ENCODE data around the gene ASTN2.

Gene ASTN2

DNA sequence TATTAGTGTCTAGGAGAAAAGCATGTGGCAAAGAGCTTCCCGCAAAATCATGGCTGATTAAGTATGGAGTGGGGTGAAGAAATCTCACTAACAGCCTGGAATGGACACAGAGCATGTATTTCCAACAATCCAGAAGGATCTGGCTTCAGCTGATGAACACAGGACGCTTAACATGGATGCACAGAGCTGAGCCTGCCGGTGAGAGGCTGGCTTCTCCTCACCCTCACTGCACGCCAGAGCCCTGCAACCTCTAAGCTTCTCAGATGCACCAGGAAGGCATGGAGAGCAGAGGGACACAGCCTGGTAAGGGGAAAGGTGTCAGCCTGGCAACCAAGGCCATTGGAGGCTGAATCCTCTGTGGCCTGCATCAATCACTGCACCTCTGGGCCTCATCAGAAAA, 429.3 kb downstream of the ASTN2 start:
- H3K4me1 Mint-ChIP-seq, result no peaks in the 10 kb centered on the region
- no peak overlapping the region for H3K27ac Mint-ChIP-seq
- no peaks in the 10 kb centered on the region for H3K36me3 Mint-ChIP-seq
- peaks cover 2% of the 10 kb centered on the region for H3K27me3 Mint-ChIP-seq
- peaks cover 5% of the 10 kb centered on the region for H3K9me3 Mint-ChIP-seq
- no peak overlapping the region for H3K4me3 Mint-ChIP-seq

DNA sequence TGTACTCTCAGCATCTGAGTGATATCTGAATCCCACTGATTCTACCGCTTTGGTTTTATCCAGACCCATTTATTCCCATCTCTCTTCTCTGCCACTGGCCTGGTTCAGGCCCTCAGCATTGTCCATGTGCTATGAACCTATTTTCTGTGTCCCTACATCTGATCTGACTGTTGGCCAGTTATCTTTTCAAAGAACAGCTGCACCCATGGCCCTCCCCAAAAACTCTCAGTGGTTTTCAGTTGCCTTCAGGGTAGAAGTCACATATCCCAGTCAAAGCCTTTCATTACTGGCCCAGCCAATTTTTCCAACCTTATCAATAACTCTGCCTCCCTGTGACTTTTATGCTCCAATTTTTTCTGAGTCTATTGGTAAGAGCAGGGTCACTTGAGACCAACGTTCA, 430.7 kb downstream of the ASTN2 start:
- H3K27ac Mint-ChIP-seq, result no peak overlapping the region
- no peaks in the 10 kb centered on the region for H3K9me3 Mint-ChIP-seq
- no peak overlapping the region for H3K4me3 Mint-ChIP-seq
- no peaks in the 10 kb centered on the region for H3K27me3 Mint-ChIP-seq
- H3K4me1 Mint-ChIP-seq, result no peaks in the 10 kb centered on the region
- no peaks in the 10 kb centered on the region for H3K36me3 Mint-ChIP-seq

DNA sequence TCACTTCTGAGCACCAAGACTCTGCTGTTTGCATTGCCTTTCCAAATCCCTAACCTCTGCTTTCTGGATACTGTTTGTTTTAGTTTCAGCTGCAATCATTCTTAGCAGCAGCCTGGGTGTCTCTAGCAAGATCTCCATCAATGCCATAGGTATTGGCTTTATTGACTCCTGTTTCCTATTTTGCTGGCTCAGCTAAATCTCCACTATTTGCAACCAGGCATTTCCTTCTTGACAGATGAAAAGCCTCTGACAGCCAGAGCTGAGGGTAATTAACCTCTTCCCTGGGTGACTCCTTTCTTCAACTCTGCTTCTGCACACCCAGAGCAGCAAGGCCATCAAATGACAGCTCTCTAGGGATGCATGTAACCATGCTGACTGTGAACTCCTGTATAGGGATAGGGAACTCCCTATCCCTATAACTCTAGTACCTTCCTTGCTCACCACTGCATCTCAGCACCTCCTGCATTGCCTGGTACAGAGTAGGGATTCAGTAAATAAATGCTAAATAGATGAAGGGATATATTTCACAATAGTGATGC, 434.2 kb downstream of the ASTN2 start:
- Mint-ChIP-seq H3K4me3 (no peak overlapping the region), H3K4me1 (no peaks in the 10 kb centered on the region), H3K9me3 (no peaks in the 10 kb centered on the region)

DNA sequence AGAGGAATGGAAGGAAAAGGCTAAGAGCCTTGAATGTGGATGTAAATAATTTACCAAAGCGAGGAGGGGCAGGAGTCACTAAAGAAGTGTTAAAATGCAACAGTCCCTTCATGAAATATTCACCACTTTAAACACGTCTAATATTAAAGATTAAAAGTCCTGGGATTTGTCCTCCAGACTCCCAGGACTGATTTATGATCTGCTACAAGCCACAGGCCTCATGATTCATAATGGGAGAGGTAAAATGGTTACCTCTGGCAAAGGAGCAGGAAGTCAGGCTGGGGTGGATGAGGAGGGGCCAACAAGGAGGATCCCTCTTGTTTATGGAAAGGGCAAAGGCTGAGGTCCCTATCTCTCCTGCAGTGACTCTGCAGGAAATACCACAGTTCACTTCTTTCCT, 435.4 kb downstream of the ASTN2 start:
- Mint-ChIP-seq H3K36me3 (no peaks in the 10 kb centered on the region), H3K4me1 (no peaks in the 10 kb centered on the region), H3K9me3 (no peaks in the 10 kb centered on the region), H3K27me3 (peaks cover 2% of the 10 kb centered on the region), H3K27ac (no peak overlapping the region), H3K4me3 (no peak overlapping the region)

More for the DNA sequence above, 434.2 kb downstream of the ASTN2 start:
- peaks cover 2% of the 10 kb centered on the region for H3K27me3 Mint-ChIP-seq
- H3K36me3 Mint-ChIP-seq, result no peaks in the 10 kb centered on the region
- H3K27ac Mint-ChIP-seq, result no peak overlapping the region

DNA sequence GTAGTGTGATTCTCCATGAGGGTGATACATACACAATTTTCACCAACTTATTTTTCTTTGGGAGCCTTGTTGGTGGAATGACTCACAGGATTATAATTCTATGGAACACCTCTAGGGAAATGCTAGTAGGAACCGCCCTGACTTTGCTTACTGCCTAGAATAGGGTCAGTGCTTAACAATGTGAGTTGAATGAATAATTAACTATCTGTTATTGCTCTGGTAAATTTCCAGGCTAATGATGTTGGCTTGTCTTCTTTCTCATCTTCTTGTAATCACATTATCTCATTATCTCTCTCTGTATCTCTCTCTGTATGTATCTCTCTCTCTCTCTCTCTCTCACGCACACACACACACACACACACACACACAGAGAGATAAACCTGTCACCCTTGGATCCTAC, 436.7 kb downstream of the ASTN2 start:
- Mint-ChIP-seq H3K36me3 (no peaks in the 10 kb centered on the region), H3K4me3 (no peak overlapping the region), H3K27ac (no peak overlapping the region), H3K27me3 (peaks cover 2% of the 10 kb centered on the region), H3K4me1 (no peaks in the 10 kb centered on the region), H3K9me3 (no peaks in the 10 kb centered on the region)

DNA sequence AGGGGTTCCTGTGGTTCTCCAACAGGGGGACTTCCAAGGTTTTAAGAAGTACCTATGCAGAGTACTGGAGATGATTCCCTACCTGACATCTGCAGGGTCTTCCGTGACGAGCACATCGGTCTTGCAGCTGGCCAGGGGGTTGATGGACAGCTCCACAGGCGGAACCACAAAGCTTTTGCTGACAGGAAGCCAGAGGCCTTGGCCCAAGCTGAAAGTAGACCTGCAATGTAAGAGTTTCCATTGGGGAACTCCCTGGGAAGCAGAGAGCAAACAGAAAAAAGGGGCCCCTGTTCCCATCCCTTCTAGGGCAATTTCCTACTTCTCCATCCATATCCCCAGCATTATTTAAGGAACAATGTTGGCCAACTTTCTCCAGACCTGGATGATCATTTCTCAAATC, 439.7 kb downstream of the ASTN2 start:
- no peaks in the 10 kb centered on the region for H3K4me1 Mint-ChIP-seq
- no peaks in the 10 kb centered on the region for H3K9me3 Mint-ChIP-seq
- no peaks in the 10 kb centered on the region for H3K36me3 Mint-ChIP-seq

DNA sequence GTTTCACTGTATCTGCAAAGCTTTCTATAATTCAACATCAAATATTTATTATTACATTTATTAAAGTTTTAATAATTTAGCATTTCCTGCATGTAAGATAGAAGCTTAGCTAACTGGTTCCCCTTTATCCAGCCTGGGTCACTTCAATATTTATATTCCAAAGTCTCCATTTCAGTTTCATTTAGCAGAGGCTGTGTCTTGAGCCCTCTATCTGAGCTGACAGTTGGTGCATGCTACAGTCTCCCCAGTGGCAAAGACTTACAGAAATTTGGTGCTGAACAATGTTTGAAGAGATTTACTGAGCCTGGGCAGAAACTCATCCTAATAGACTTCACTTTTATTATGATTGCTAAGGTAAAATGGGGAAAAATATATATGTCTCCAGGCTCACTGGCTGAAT, 448.7 kb downstream of the ASTN2 start:
- Mint-ChIP-seq H3K36me3 (no peaks in the 10 kb centered on the region), H3K4me3 (no peak overlapping the region), H3K27ac (no peak overlapping the region), H3K27me3 (peaks cover 3% of the 10 kb centered on the region), H3K4me1 (no peaks in the 10 kb centered on the region), H3K9me3 (peaks cover 9% of the 10 kb centered on the region)

More for the DNA sequence above, 439.7 kb downstream of the ASTN2 start:
- Mint-ChIP-seq H3K27ac (no peak overlapping the region), H3K27me3 (peaks cover 2% of the 10 kb centered on the region), H3K4me3 (no peak overlapping the region)

DNA sequence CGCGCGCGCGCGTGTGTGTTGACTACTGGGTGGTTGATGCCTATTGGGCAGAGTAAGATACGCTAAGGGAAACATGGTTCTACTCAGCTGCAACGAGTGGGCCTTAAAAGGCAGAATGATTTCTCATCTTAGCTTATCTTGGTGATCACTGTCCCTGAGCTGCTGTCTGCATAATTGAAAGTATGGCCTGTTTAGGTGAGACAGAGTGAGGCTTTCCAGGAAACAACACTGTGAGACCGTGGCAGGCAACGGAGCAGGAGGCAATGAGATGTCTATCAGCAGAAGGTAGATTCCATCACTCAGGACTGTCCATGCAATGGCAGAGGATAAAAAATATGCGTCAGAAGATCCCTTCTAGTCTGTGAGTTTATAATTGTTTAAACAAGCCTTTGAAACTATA, 450.6 kb downstream of the ASTN2 start:
- Mint-ChIP-seq H3K27me3 (peaks cover 3% of the 10 kb centered on the region), H3K4me1 (no peaks in the 10 kb centered on the region), H3K4me3 (no peak overlapping the region), H3K27ac (no peak overlapping the region), H3K36me3 (no peaks in the 10 kb centered on the region), H3K9me3 (peaks cover 9% of the 10 kb centered on the region)

DNA sequence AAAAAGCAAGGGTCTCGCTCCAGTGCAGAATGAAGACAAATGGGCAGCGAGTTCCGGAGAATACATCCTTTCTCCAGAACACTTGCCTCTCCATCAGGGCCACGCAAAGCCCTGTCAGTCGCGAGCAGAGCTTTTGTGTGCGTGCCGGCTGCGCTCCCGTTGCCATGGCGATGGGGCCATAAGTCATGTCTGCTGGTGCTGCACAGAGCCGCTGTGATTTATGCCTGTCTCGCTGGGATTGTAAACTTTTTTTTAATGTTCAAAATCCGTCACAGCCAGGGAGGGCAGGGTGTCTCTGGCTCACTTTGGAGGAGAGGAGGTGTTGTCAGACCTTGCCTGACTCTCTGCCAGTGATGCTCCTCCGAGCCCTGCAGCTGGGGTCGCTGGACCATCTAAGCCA, 455.0 kb downstream of the ASTN2 start:
- H3K4me1 Mint-ChIP-seq, result no peaks in the 10 kb centered on the region

DNA sequence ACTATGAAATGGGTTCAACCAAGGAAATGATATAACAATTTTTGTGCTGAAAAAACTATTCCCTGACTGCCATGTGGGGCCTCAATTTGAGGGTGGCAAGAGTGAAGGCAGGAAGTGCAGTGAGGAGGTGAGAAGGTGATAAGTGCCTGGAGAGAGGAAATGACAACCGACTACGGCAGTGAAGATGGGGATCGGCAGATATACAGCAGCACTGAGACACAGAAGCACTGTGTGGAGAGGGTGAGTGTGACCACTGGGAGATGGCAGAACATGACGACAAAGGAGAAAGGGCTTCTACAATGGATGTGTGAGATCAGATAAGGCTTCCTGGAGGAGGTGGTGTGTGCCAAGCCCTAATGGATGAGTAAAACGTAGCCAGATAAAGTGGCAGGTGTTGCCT, 456.0 kb downstream of the ASTN2 start:
- Mint-ChIP-seq H3K27ac (peak overlapping the region; percentile 44), H3K4me1 (no peaks in the 10 kb centered on the region), H3K9me3 (peaks cover 4% of the 10 kb centered on the region), H3K4me3 (no peak overlapping the region), H3K36me3 (no peaks in the 10 kb centered on the region), H3K27me3 (peaks cover 2% of the 10 kb centered on the region)

More for the DNA sequence above, 455.0 kb downstream of the ASTN2 start:
- no peak overlapping the region for H3K27ac Mint-ChIP-seq
- H3K27me3 Mint-ChIP-seq, result peaks cover 3% of the 10 kb centered on the region
- H3K36me3 Mint-ChIP-seq, result no peaks in the 10 kb centered on the region
- peaks cover 4% of the 10 kb centered on the region for H3K9me3 Mint-ChIP-seq
- no peak overlapping the region for H3K4me3 Mint-ChIP-seq

DNA sequence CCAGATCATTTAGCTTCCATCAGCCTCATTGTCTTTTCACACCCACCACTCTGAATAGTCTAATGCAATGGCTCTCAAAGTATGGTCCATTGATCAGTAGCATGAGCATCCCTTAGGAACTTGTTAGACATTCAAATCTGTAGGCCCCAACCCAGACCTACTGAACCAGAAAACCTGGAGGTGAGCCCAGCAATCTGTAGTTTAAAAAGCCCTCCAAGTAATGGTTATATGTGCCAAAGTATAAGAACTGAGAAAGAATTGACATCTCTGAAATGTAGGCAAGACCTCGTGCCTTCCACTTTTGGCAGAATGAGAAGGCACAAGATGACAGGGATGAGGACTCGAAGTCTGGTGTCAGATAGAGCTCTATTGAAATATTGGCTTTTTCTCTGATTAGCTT, 460.1 kb downstream of the ASTN2 start:
- H3K4me1 Mint-ChIP-seq, result no peaks in the 10 kb centered on the region
- no peak overlapping the region for H3K27ac Mint-ChIP-seq
- no peaks in the 10 kb centered on the region for H3K9me3 Mint-ChIP-seq
- no peaks in the 10 kb centered on the region for H3K36me3 Mint-ChIP-seq
- no peaks in the 10 kb centered on the region for H3K27me3 Mint-ChIP-seq
- H3K4me3 Mint-ChIP-seq, result no peak overlapping the region

DNA sequence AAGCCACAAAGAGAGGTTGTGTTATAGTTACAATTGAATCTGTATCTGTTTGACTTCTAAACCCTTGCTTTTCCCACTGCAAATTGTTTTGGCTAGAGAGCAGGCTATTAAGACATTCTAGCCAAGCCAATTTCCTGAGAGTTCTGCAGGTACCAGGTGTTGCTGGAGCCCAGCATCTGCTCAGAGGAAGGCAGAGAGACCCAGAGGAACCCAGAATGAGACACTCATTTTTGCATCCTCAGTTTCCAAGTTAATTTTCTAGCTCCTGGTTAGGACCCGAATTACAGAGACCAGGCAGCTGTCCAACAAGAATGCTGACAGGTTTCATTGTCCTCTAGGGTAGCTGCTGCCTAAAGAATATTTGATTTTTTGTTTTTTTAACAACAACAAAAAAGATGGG, 461.6 kb downstream of the ASTN2 start:
- Mint-ChIP-seq H3K27ac (no peak overlapping the region), H3K27me3 (no peaks in the 10 kb centered on the region), H3K4me1 (no peaks in the 10 kb centered on the region), H3K9me3 (peaks cover 3% of the 10 kb centered on the region), H3K36me3 (no peaks in the 10 kb centered on the region), H3K4me3 (no peak overlapping the region)

DNA sequence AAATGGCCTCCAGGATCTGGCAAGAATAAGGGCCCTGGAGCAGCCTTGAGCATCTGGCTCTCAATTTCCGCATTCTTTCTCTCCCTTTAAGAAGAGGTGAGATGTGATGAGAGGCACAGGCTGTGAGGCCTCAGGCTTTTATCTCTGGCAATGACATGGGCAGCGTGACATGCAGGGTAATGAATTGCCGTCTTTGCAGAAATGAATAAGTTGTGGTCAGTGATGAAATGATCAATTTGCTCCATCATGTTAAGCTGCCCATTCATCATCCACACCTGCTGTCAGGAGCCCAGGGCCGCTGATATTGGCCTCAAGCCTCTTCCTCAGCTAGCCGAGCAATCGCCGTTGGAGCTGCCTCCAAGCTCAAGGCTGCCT, 462.4 kb downstream of the ASTN2 start:
- H3K4me1 Mint-ChIP-seq, result no peaks in the 10 kb centered on the region
- no peak overlapping the region for H3K27ac Mint-ChIP-seq
- H3K9me3 Mint-ChIP-seq, result peaks cover 4% of the 10 kb centered on the region
- H3K36me3 Mint-ChIP-seq, result no peaks in the 10 kb centered on the region
- no peaks in the 10 kb centered on the region for H3K27me3 Mint-ChIP-seq
- no peak overlapping the region for H3K4me3 Mint-ChIP-seq

DNA sequence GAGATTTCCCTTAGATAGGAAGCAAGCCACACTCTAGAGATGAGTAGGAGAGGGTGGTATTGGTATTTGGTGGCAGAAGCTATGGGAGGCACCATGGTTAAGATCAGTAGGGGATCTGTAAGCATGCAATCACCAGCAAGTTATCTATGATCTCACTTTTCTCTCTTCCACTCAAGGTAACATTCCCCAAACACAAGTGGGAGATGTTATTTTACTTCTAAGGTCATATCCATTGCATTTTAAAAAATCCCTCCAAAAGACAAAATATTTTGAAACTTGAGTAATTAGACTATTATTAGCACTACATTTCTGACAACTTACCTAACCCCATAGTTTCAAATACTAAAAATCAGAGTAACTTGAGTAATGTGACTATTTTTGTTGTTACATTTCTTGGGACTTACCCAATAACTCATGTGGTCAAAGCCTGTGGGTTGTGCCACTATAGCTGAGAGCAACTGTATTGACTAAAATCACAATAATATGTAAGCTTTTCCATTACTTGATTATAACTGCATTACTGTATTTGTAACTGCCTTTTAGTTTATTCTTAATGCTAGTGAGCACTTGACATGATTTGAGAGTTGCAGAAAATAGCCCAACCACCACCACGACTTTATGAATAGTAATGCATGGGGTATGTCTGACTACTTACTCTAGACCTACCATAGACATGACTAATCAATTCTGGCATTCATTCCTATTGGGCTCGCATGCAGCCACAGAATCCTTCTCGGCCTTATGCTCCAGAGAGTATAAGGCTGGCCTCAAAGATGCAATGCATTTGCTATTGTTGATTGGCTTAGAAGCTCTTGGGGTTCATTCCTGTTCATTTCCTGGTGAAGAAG, 463.0 kb downstream of the ASTN2 start:
- no peaks in the 10 kb centered on the region for H3K4me1 Mint-ChIP-seq
- H3K27ac Mint-ChIP-seq, result no peak overlapping the region
- no peaks in the 10 kb centered on the region for H3K36me3 Mint-ChIP-seq
- H3K27me3 Mint-ChIP-seq, result no peaks in the 10 kb centered on the region
- peaks cover 4% of the 10 kb centered on the region for H3K9me3 Mint-ChIP-seq
- H3K4me3 Mint-ChIP-seq, result no peak overlapping the region

DNA sequence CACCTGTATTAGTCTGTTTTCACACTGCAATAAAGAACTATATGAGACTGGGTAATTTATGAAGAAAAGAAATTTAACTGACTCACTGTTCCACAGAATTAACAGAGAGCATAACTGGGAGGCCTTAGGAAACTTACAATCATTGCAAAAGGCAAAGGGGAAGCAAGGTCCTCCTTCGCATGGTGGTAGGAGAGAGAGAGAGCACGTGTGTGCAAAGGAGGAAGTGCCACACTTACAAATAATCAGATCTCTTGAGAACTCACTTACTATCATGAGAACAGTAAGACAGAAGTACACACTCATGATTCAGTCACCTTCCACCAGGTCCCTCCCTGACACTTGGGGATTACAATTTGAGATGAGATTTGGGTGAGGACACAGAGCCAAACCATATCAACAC, 469.0 kb downstream of the ASTN2 start:
- peaks cover 4% of the 10 kb centered on the region for H3K9me3 Mint-ChIP-seq
- H3K27ac Mint-ChIP-seq, result no peak overlapping the region
- H3K36me3 Mint-ChIP-seq, result peaks cover 2% of the 10 kb centered on the region

DNA sequence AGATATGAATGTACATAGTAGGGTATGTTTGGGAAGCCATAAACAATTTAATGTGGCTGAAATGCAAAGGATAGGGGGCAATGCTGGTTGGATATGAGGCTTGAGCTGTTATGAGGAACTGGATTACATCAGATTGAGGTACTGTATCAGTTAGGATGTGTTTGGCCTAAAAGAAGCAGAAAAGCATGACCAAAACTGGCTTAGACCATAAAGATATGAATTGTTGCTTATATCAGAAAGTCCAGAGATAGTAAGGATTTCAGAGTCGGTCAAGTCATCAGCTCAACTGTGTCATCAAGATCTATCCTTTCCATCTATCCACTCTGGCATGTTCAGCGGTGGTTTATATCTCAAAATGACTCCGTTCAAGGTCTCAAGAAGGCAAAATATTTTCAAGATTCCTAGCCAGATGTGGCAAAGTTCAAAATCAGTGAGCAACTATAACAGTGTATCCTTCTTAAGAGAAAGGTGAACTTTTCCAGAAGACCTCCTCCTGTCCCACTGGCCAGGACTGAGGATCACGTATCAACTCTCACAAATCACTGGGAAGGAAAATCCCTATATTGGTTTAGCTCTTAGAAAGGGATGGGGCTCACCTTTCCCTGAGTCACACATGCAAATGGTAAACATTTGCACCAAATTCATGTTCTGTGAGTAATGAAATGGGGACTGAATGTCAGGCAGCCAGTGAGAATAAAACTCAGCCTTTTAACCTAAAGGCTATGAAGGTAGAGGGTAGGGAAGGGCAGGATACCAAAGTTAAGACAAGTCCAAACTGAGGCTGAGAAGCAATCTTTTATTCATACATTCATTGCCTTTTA, 469.9 kb downstream of the ASTN2 start:
- no peak overlapping the region for H3K27ac Mint-ChIP-seq
- no peaks in the 10 kb centered on the region for H3K27me3 Mint-ChIP-seq
- H3K4me1 Mint-ChIP-seq, result no peaks in the 10 kb centered on the region
- H3K4me3 Mint-ChIP-seq, result no peak overlapping the region
- peaks cover 4% of the 10 kb centered on the region for H3K9me3 Mint-ChIP-seq
- peaks cover 2% of the 10 kb centered on the region for H3K36me3 Mint-ChIP-seq

More for the DNA sequence above, 469.0 kb downstream of the ASTN2 start:
- Mint-ChIP-seq H3K4me3 (no peak overlapping the region), H3K4me1 (no peaks in the 10 kb centered on the region), H3K27me3 (no peaks in the 10 kb centered on the region)

Data from activated naive CD4-positive, alpha-beta T cell treated with anti-CD3 and anti-CD28 coated beads, Interleukin-2, amount 50 U/mL, for 24 hours (primary cell).